Left ventricle myocardium inferior (tissue), 1 donor: ENCODE results near the gene OCA2. TPM values are rescaled to one million over a fixed set of nuclear protein-coding genes. Genes with fewer than 3 reads are reported as not detected.

Experiments used
- DNase-seq: peaks from one replicate; pipeline ENCODE4 v3.0.0-alpha.2; 2020
- H3K27ac ChIP-seq: fragments of 200-600 bp; replicated peaks from 2 replicates; pipeline ENCODE4 v1.8.0; 2021
- H3K27me3 ChIP-seq: fragments of 200-600 bp; 2 replicates; pipeline ENCODE4 v1.8.0; 2021; ENCODE audit warnings: low read depth
- H3K36me3 ChIP-seq: fragments of 200-600 bp; 2 replicates; pipeline ENCODE4 v1.8.0; 2021
- H3K4me1 ChIP-seq: fragments of 200-600 bp; 2 replicates; pipeline ENCODE4 v1.8.0; 2021
- H3K4me3 ChIP-seq: fragments of 200-600 bp; 2 replicates; pipeline ENCODE4 v1.8.0; 2021; ENCODE audit warnings: mild to moderate bottlenecking, moderate library complexity
- H3K9me3 ChIP-seq: fragments of 200-600 bp; replicated peaks from 2 replicates; pipeline ENCODE4 v1.8.0; 2021
- CTCF ChIP-seq: fragments of 200-600 bp; IDR thresholded peaks from 2 replicates; pipeline ENCODE4 v1.8.0; 2021; ENCODE audit warnings: antibody characterized with exemption, mild to moderate bottlenecking, borderline replicate concordance
- intact Hi-C: fragments of 100-400 bp; cut with micrococcal nuclease; formaldehyde crosslinking; loops from one replicate; pipeline ENCODE4 v1.11.0; 2022
- total RNA-seq: library from RNA; stranded (reverse); fragmentation: NEBNext Ultra II Directional; extraction: Animal tissue kit (Norgen Biotek cat#: 25700); gene quantifications from one replicate; pipeline ENCODE4 v1.2.1, GENCODE V29; 2021
- donor health status: DM: no; HTN: yes; CAD: no; lungs with severe emphysema.

Gene OCA2
- total RNA-seq, 1 donor from 2014 or later: not detected

GRCh38 chr15:28085489-28086174 lies 13.5 kb downstream of the OCA2 start:
- Histone ChIP-seq H3K4me3 (no peak overlapping the region), H3K27ac (no peak overlapping the region), H3K36me3 (no peaks in the 10 kb centered on the region), H3K9me3 (peaks cover 12% of the 10 kb centered on the region), H3K27me3 (peaks cover 10% of the 10 kb centered on the region), H3K4me1 (peaks cover 9% of the 10 kb centered on the region)
- TF ChIP-seq CTCF: no peak
- intact Hi-C loops: loop anchor here (5.0 kb wide), 1 partner anchor 37 kb away; no protein-coding TSS in a partner anchor
- no peak for DNase-seq

GRCh38 chr15:28084547-28084946 lies 14.6 kb downstream of the OCA2 start:
- H3K27ac ChIP-seq: no peak overlapping the region
- peaks cover 9% of the 10 kb centered on the region for H3K4me1 ChIP-seq
- intact Hi-C loops: no loop called here
- H3K36me3 ChIP-seq: no peaks in the 10 kb centered on the region
- DNase-seq: no peak
- peaks cover 15% of the 10 kb centered on the region for H3K27me3 ChIP-seq
- no peak overlapping the region for H3K4me3 ChIP-seq
- peaks cover 9% of the 10 kb centered on the region for H3K9me3 ChIP-seq
- no peak for TF ChIP-seq CTCF

GRCh38 chr15:28082891-28083684 lies 16.0 kb downstream of the OCA2 start:
- intact Hi-C loops: no loop called here
- DNase-seq: no peak
- TF ChIP-seq CTCF: no peak

GRCh38 chr15:28081594-28081993 lies 17.5 kb downstream of the OCA2 start:
- no peak for DNase-seq
- H3K27ac ChIP-seq: no peak overlapping the region
- intact Hi-C loops: no loop called here
- peaks cover 21% of the 10 kb centered on the region for H3K27me3 ChIP-seq
- no peak for TF ChIP-seq CTCF
- no peaks in the 10 kb centered on the region for H3K36me3 ChIP-seq
- H3K4me1 ChIP-seq: peaks cover 9% of the 10 kb centered on the region
- H3K4me3 ChIP-seq: no peak overlapping the region
- H3K9me3 ChIP-seq: peaks cover 4% of the 10 kb centered on the region

More at GRCh38 chr15:28082891-28083684, 16.0 kb downstream of the OCA2 start:
- H3K4me3 ChIP-seq: no peak overlapping the region
- H3K36me3 ChIP-seq: no peaks in the 10 kb centered on the region
- H3K4me1 ChIP-seq: peaks cover 9% of the 10 kb centered on the region
- peaks cover 21% of the 10 kb centered on the region for H3K27me3 ChIP-seq
- H3K27ac ChIP-seq: no peak overlapping the region
- H3K9me3 ChIP-seq: peaks cover 4% of the 10 kb centered on the region

- H3K27me3 ChIP-seq: peaks cover 21% of the 10 kb centered on the region
- no peak overlapping the region for H3K27ac ChIP-seq
- DNase-seq: no peak
- intact Hi-C loops: no loop called here
- peaks cover 4% of the 10 kb centered on the region for H3K9me3 ChIP-seq
- H3K4me3 ChIP-seq: no peak overlapping the region
- no peak for TF ChIP-seq CTCF
- H3K36me3 ChIP-seq: no peaks in the 10 kb centered on the region
- peaks cover 2% of the 10 kb centered on the region for H3K4me1 ChIP-seq
These were observed 18.7 kb downstream of the OCA2 start for GRCh38 chr15:28080386-28080785.
